Calu3 (cell line): ENCODE measurements around the gene DLX5. TPM values are rescaled to one million over a fixed set of nuclear protein-coding genes. Genes with fewer than 3 reads are reported as not detected.

Experiments
- BruUV-seq: library from RNA; stranded (reverse); fragments of 400-500 nt; replicated peaks from 2 replicates; lab custom pipeline; 2021; lab: Mats Ljungman, UMichigan
- CTCF ChIA-PET: fragments of 300-600 bp; sonication (Branson Sonifier 250); formaldehyde crosslinking; loops from one replicate; lab custom pipeline; 2022; ENCODE audit warnings: antibody characterized with exemption; lab: Charles Lee
- DNase-seq: peaks from one replicate; pipeline ENCODE4 v3.0.0; 2022
- H3K27ac Mint-ChIP-seq: one replicate; pipeline ENCODE4 v1.8.0; 2022; ENCODE audit warnings: mixed read lengths; ENCODE audit not compliant: unreplicated experiment
- H3K27me3 Mint-ChIP-seq: one replicate; pipeline ENCODE4 v1.8.0; 2022; ENCODE audit warnings: mixed read lengths; ENCODE audit not compliant: unreplicated experiment
- H3K36me3 Mint-ChIP-seq: one replicate; pipeline ENCODE4 v1.8.0; 2022; ENCODE audit warnings: mild to moderate bottlenecking, moderate library complexity, mixed read lengths; ENCODE audit not compliant: insufficient read depth, unreplicated experiment
- H3K4me1 Mint-ChIP-seq: one replicate; pipeline ENCODE4 v1.8.0; 2022; ENCODE audit warnings: mild to moderate bottlenecking, low read depth, mixed read lengths; ENCODE audit not compliant: unreplicated experiment
- H3K4me3 Mint-ChIP-seq: one replicate; pipeline ENCODE4 v1.8.0; 2022; ENCODE audit warnings: mild to moderate bottlenecking, low read depth, moderate library complexity, mixed read lengths; ENCODE audit not compliant: unreplicated experiment
- H3K9me3 Mint-ChIP-seq: one replicate; pipeline ENCODE4 v1.8.0; 2022; ENCODE audit warnings: low read depth, mixed read lengths; ENCODE audit not compliant: unreplicated experiment
- CTCF ChIP-seq: fragments of 200-600 bp; IDR thresholded peaks from one replicate; pipeline ENCODE4 v1.8.0; 2022; ENCODE audit warnings: antibody characterized with exemption; ENCODE audit not compliant: unreplicated experiment
- intact Hi-C: fragments of 100-400 bp; cut with micrococcal nuclease; formaldehyde crosslinking; loops from one replicate; pipeline ENCODE4 v1.10.0; 2022; ENCODE audit not compliant: unreplicated experiment
- total RNA-seq: library from RNA; stranded (reverse); gene quantifications from 2 replicates; pipeline ENCODE4 v1.2.3, GENCODE V29; 2022

The DLX5 gene
- total RNA-seq, 1 experiment from 2014 or later = not detected

GRCh38 chr7:97015756-97016380, 8.8 kb downstream of the DLX5 start:
- H3K27ac Mint-ChIP-seq = no peak overlapping the region
- H3K4me1 Mint-ChIP-seq = peaks cover 10% of the 10 kb centered on the region
- no peak for TF ChIP-seq CTCF
- CTCF ChIA-PET = interaction anchor here (0.6 kb wide), 1 partner anchor 248 kb away, joined by 4 read pairs; no protein-coding TSS in a partner anchor
- no TSS peak for BruUV-seq
- peak overlapping the region; percentile 78 for H3K4me3 Mint-ChIP-seq
- H3K9me3 Mint-ChIP-seq = no peaks in the 10 kb centered on the region
- peaks cover 88% of the 10 kb centered on the region for H3K27me3 Mint-ChIP-seq
- intact Hi-C loops = no loop called here
- H3K36me3 Mint-ChIP-seq = peaks cover 9% of the 10 kb centered on the region
- no peak for DNase-seq

- intact Hi-C loops = no loop called here
- H3K4me1 Mint-ChIP-seq = peaks cover 10% of the 10 kb centered on the region
- no peak overlapping the region for H3K27ac Mint-ChIP-seq
- peaks cover 93% of the 10 kb centered on the region for H3K27me3 Mint-ChIP-seq
- CTCF ChIA-PET = no interaction called here
- H3K36me3 Mint-ChIP-seq = peaks cover 9% of the 10 kb centered on the region
- DNase-seq = no peak
- no peak for TF ChIP-seq CTCF
- no peak overlapping the region for H3K4me3 Mint-ChIP-seq
- BruUV-seq = no TSS peak
- no peaks in the 10 kb centered on the region for H3K9me3 Mint-ChIP-seq
These were observed 9.4 kb downstream of the DLX5 start for GRCh38 chr7:97015279-97015678.

- intact Hi-C loops = no loop called here
- no TSS peak for BruUV-seq
- Mint-ChIP-seq H3K27me3 (peaks cover 97% of the 10 kb centered on the region), H3K4me1 (peaks cover 10% of the 10 kb centered on the region), H3K36me3 (peaks cover 9% of the 10 kb centered on the region), H3K4me3 (no peak overlapping the region), H3K9me3 (no peaks in the 10 kb centered on the region), H3K27ac (no peak overlapping the region)
- CTCF ChIA-PET = no interaction called here
- no peak for DNase-seq
- no peak for TF ChIP-seq CTCF
These were observed 10.4 kb downstream of the DLX5 start for GRCh38 chr7:97014145-97014750.

GRCh38 chr7:97013845-97014134, 10.8 kb downstream of the DLX5 start:
- no peak overlapping the region for H3K4me3 Mint-ChIP-seq
- intact Hi-C loops = no loop called here
- no peaks in the 10 kb centered on the region for H3K9me3 Mint-ChIP-seq
- TF ChIP-seq CTCF = no peak
- H3K36me3 Mint-ChIP-seq = peaks cover 9% of the 10 kb centered on the region
- CTCF ChIA-PET = no interaction called here
- BruUV-seq = no TSS peak
- H3K4me1 Mint-ChIP-seq = peaks cover 10% of the 10 kb centered on the region
- no peak overlapping the region for H3K27ac Mint-ChIP-seq
- peaks cover 93% of the 10 kb centered on the region for H3K27me3 Mint-ChIP-seq
- no peak for DNase-seq
